Suprapubic skin (tissue), 3 donors: Measurements from ENCODE around the gene ZNF614.
"Not testable (repeated sequence)": the region's sequence is repeated elsewhere in the genome, so short reads cannot be mapped to it uniquely, and the experiment has no call there.

ENCODE experiments used
- POLR2AphosphoS5 ChIP-seq, 3 donors: sonication (generic); formaldehyde crosslinking; IDR thresholded peaks; one replicate each; pipeline ENCODE4 v1.6.1; 2017; ENCODE audit warnings: antibody characterized with exemption in 3 of 3
- TF ChIP-seq, protein P1 (sequence below), 2 donors: fragments of 200-600 bp in 1 of 2; fragments of 450-650 bp in 1 of 2; sonication (generic) in 1 of 2; IDR thresholded peaks; one replicate each; pipeline ENCODE4 v1.5.1; 2016 to 2019; ENCODE audit warnings: antibody characterized with exemption in 2 of 2, mild to moderate bottlenecking in 1 of 2, moderate library complexity in 1 of 2

DNA sequence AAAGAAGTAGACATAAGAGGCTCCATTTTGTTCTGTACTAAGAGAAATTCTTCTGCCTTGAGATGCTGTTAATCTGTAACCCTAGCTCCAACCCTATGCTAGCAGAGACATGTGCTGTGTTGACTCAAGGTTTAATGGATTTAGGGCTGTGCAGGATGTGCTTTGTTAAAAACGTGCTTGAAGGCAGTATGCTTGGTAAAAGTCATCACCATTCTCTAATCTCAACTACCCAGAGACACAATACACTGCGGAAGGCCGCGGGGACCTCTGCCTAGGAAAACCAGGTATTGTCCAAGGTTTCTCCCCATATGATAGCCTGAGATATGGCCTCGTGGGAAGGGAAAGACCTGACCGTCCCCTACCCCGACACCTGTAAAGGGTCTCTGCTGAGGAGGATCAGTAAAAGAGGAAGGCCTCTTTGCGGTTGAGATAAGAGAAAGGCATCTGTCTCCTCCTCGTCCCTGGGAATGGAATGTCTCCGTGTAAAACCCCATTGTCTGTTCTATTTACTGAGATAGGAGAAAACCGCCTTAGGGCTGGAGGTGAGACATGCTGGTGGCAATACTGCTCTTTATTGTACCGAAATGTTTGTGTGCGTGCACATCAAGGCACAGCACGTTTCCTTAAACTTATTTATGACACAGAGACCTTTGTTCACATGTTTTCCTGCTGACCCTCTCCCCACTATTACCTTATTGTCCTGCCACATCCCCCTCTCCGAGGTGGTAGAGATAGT, 1.8 kb downstream of the ZNF614 start:
- TF ChIP-seq, protein P1, sequence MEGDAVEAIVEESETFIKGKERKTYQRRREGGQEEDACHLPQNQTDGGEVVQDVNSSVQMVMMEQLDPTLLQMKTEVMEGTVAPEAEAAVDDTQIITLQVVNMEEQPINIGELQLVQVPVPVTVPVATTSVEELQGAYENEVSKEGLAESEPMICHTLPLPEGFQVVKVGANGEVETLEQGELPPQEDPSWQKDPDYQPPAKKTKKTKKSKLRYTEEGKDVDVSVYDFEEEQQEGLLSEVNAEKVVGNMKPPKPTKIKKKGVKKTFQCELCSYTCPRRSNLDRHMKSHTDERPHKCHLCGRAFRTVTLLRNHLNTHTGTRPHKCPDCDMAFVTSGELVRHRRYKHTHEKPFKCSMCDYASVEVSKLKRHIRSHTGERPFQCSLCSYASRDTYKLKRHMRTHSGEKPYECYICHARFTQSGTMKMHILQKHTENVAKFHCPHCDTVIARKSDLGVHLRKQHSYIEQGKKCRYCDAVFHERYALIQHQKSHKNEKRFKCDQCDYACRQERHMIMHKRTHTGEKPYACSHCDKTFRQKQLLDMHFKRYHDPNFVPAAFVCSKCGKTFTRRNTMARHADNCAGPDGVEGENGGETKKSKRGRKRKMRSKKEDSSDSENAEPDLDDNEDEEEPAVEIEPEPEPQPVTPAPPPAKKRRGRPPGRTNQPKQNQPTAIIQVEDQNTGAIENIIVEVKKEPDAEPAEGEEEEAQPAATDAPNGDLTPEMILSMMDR (IDR thresholded peaks at IDR 0.05): not testable (repeated sequence)
- TF ChIP-seq POLR2AphosphoS5 (IDR thresholded peaks at IDR 0.05): not testable (repeated sequence)
